GM12873 (cell line): Measurements from ENCODE around the gene TSPAN16.

ENCODE experiments used
- TF ChIP-seq, protein P1 (sequence below): IDR thresholded peaks from 2 replicates; pipeline ENCODE4 v1.5.1; 2012; ENCODE audit warnings: low read depth, mild to moderate bottlenecking, moderate library complexity, low read length, control low read depth; ENCODE audit not compliant: insufficient read depth; ENCODE audit errors: missing control alignments

The TSPAN16 gene

DNA sequence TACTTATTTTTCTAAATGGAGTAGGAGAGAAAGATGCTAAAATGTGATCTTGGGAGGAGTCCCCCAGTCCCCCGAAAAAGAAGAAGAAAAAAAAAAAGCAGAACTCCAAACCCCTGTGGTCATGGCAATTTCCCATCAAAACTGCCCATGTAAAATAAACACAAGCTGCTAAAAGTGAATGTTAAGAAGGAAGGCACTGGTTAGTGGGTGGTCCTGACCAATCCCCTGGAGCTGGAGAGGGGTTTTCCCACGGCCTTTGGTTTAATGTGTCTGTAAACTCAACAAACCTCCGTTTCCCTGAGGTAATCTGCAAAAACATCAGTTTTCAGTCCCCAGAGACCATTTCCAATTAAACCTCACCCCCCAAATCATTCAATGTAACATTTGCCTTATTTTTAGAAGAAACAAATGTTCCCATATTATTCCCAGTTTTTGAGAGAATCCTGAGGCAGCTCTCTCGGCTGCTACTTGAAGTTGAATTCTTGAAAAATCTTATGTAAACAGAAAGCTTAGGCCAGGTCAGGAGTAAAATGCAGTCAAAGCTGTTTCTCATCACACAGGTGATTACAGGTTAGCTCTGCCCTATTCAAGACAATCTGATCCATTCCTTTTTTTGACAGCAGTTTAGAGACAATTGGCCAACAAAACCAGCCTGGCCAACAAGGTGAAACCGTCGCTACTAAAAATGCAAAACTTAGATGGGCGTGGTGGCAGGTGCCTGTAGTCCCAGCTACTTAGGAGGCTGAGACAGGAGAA, 26.5 kb downstream of the TSPAN16 start:
- TF ChIP-seq, protein P1, sequence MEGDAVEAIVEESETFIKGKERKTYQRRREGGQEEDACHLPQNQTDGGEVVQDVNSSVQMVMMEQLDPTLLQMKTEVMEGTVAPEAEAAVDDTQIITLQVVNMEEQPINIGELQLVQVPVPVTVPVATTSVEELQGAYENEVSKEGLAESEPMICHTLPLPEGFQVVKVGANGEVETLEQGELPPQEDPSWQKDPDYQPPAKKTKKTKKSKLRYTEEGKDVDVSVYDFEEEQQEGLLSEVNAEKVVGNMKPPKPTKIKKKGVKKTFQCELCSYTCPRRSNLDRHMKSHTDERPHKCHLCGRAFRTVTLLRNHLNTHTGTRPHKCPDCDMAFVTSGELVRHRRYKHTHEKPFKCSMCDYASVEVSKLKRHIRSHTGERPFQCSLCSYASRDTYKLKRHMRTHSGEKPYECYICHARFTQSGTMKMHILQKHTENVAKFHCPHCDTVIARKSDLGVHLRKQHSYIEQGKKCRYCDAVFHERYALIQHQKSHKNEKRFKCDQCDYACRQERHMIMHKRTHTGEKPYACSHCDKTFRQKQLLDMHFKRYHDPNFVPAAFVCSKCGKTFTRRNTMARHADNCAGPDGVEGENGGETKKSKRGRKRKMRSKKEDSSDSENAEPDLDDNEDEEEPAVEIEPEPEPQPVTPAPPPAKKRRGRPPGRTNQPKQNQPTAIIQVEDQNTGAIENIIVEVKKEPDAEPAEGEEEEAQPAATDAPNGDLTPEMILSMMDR: no peak

DNA sequence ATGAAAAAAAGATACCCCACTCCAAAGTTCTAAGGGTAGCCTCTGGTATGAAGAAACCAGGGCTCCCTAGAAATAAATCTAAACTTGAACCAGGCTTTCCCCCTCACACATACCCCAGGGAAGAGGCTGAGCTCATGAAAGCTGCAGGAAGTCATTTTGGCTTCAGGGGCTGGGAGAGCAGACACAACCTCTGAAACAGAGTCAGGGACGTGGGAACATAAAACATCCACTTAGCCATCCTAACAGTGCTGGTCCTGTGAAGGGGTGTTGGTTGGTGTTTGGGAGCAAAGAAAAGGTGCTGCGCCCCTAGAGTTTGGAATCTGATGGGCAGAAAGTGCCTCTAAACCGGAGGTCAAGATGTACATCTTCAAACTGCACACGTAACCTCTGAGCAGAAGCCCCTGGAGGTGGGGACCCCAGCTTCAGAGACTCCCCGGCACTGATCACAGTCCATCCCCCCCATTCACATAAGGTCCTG, 27.7 kb downstream of the TSPAN16 start:
- TF ChIP-seq, protein P1: no peak

DNA sequence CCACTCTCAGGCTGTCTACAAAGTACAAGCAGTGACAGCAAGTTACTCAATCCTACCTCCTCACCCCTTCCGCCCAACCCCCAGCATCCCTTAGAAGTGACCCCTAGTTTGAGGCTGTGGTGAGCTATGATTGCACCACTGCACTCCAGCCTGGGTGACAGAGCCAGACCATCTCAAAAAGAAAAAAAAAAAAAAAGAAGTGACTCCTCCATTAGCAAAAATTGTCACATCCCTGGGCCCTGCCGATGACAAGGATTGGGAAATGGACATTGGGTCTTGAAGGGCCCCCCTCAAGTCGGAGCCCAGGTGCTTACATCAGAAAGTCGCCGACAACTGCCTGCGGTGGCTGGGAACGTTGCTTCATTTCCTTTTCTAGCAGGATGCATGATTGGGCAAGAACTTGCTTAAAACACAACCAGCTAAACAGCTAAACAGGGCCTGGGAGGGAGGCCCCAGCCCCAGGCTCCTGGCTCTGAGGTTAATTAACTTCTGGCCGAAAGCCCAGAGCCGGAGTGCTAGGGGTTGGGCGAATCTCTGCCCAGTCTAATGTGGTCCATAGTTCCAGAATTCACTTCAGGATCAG, 28.2 kb downstream of the TSPAN16 start:
- TF ChIP-seq, protein P1: no peak

DNA sequence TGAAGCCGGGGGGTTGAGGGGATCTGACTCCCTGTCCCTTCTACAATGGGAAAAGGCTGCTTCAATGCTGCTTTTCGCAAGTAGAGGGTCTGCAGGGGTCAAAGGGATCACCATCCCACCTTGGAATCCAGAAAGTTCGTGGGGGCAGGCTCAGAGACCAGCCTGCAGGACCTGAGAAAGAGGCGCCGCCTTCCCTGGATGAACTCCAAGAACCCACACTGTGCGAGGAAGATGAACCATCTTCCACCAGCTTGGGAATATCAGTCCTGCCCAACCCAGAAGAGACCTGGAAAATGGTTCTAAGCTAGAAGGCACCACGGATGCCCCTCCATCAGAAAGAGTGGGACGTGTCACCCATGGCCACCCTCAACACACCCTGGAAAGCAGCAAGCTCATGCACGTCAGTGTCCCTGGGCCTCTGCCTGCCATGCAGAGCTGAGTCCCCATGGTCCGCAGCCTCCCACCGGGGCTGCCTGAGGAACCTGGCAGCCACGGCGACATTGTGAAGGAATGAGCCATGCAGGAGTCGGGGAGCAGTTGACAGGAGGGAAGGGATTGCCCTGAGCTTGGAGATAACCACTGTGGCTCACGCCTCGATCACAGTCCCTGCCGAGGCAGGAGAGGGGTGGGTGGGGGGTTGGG, 28.9 kb downstream of the TSPAN16 start:
- TF ChIP-seq, protein P1: no peak

DNA sequence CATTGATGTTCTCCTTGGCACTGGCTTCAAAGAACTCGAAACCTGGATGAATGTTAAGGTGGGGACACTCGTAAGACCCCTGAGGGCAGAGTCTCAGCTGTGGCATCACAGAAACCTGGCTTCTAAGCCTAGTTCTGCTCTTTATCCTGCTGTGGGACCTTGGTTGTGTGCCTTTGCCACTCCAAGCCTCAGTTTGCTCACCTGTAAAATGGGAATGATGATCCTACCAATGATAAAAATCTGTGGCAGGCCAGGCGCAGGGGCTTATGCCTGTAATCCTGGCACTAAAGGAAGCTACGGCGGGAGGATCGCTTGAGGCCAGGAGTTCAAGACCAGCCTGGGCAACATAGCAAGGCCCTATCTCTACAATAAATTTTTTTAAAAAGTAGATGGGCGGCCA, 29.6 kb downstream of the TSPAN16 start:
- TF ChIP-seq, protein P1: no peak

DNA sequence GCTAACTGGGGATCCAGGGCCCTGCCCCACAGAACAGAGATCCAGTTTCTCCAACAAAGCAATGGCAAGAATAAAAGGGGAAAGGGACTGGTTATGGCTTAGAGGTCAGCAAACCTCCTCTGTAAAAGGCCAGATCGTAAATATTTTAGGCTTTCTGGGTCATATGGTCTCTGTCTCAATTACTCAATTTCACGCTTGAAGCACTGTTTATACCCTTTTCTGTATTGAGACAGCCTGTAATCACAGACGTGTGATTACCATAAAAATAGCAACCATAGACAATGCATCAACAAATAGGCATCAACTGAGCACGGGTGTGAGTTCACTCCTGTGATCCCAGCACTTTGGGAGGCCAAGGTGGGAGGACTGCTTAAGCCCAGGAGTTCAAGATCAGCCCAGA, 34.2 kb downstream of the TSPAN16 start:
- TF ChIP-seq, protein P1: no peak

DNA sequence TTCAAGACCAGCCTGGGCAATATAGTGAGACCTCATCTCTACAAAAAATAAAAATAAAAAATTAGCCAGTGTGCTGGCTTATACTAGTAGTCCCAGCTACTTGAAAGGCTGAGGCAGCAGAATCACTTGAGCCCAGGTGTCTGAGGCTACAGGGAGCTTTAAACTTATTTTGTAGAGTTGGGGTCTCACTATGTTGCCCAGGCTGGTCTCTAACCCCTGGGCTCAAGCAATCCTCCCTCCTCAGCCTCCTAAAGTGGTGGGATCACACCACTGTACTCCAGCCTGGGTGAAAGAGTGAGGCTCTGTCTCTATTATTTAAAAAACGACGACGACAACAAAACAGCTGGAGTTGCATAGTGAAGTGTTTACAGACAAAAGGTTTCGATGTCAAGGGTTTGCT, 35.5 kb downstream of the TSPAN16 start:
- TF ChIP-seq, protein P1: no peak
